PFSK-1 (cell line): Measurements from ENCODE around the gene BCL11B.

Experiments used
- FOXP2 ChIP-seq: optimal IDR thresholded peaks from 2 replicates; pipeline ENCODE3; 2011; ENCODE audit warnings: borderline replicate concordance, control low read depth, inconsistent platforms; ENCODE audit not compliant: insufficient read depth; ENCODE audit errors: extremely low read length, extremely low read depth
- POLR2AphosphoS5 ChIP-seq: IDR thresholded peaks from 2 replicates; pipeline ENCODE4 v1.6.1; 2012; ENCODE audit warnings: low read depth, mild to moderate bottlenecking, control low read depth, low read length, moderate library complexity
- SIN3A ChIP-seq: IDR thresholded peaks from 2 replicates; pipeline ENCODE4 v1.6.1; 2012; ENCODE audit warnings: mild to moderate bottlenecking, low read length, moderate library complexity, borderline replicate concordance; ENCODE audit not compliant: insufficient read depth
- TAF1 ChIP-seq: IDR thresholded peaks from 2 replicates; pipeline ENCODE4 v1.6.1; 2012; ENCODE audit warnings: low read length, control low read depth, borderline replicate concordance; ENCODE audit not compliant: insufficient read depth
- TF ChIP-seq, protein P1 (sequence below), 2 experiments: IDR thresholded peaks; 2 replicates each; pipeline versions ENCODE4 v1.6.1 to v1.8.0; 2011 to 2012; ENCODE audit warnings: low read depth in 2 of 2, low read length in 2 of 2, control low read depth in 1 of 2, inconsistent platforms in 1 of 2, mild to moderate bottlenecking in 1 of 2, moderate library complexity in 1 of 2; ENCODE audit not compliant: insufficient read depth in 1 of 2

BCL11B gene

DNA sequence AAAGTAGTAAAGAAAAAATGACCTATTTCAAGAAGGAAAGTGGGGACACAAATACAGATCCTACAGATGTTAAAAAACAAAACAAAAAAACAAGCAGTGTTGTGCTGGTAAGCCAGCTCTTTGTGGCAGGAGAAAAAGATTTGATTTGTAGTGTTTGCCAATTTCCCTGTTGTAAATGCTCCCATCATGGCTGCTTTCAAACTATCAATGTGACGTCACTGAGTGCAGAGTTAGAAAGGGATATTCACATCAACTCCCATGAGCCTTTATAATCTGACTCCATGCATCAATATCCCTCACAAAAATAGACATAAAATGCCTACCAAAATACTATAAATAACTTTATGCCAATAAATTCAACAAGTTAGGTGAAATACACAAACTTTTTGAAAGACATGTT lies 32.2 kb upstream of the BCL11B start:
- TF ChIP-seq TAF1 (no peak), SIN3A (no peak), POLR2AphosphoS5 (no peak), FOXP2 (no peak)
- TF ChIP-seq, protein P1, sequence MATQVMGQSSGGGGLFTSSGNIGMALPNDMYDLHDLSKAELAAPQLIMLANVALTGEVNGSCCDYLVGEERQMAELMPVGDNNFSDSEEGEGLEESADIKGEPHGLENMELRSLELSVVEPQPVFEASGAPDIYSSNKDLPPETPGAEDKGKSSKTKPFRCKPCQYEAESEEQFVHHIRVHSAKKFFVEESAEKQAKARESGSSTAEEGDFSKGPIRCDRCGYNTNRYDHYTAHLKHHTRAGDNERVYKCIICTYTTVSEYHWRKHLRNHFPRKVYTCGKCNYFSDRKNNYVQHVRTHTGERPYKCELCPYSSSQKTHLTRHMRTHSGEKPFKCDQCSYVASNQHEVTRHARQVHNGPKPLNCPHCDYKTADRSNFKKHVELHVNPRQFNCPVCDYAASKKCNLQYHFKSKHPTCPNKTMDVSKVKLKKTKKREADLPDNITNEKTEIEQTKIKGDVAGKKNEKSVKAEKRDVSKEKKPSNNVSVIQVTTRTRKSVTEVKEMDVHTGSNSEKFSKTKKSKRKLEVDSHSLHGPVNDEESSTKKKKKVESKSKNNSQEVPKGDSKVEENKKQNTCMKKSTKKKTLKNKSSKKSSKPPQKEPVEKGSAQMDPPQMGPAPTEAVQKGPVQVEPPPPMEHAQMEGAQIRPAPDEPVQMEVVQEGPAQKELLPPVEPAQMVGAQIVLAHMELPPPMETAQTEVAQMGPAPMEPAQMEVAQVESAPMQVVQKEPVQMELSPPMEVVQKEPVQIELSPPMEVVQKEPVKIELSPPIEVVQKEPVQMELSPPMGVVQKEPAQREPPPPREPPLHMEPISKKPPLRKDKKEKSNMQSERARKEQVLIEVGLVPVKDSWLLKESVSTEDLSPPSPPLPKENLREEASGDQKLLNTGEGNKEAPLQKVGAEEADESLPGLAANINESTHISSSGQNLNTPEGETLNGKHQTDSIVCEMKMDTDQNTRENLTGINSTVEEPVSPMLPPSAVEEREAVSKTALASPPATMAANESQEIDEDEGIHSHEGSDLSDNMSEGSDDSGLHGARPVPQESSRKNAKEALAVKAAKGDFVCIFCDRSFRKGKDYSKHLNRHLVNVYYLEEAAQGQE (IDR thresholded peaks at IDR 0.05; ENCODE audit: insufficient read depth in 1 of 2, low read depth in 2 of 2, low read length in 2 of 2): no peak

- TF ChIP-seq TAF1: no peak
- no peak for TF ChIP-seq POLR2AphosphoS5
- TF ChIP-seq, protein P1 (IDR thresholded peaks at IDR 0.05; ENCODE audit: insufficient read depth in 1 of 2, low read depth in 2 of 2, low read length in 2 of 2): no peak
- TF ChIP-seq FOXP2: no peak
- no peak for TF ChIP-seq SIN3A
Observed at GRCh38 chr14:99300190-99300589, 28.2 kb upstream of the BCL11B start.

DNA sequence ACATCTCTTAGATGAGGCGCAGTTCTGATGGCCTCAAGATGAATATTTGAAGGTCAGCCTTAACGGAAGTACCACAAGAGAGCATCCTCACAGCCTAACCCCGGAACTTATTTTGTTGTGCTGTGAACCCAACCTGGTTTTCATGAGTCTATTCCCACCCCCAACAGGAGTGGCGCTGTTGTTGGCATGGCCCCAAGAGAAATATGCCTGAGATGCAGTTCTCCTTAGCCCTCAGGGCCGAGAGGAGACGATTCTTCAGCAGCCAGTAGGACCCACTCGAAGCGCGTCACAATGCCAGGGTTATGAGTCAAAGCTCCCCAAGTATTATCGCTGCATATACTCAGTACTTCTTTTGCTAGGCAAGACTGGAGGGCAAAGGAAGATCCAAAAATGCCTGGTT lies 24.5 kb upstream of the BCL11B start:
- TF ChIP-seq, protein P1 (IDR thresholded peaks at IDR 0.05; ENCODE audit: insufficient read depth in 1 of 2, low read depth in 2 of 2, low read length in 2 of 2): no peak
- no peak for TF ChIP-seq POLR2AphosphoS5
- TF ChIP-seq TAF1: no peak
- TF ChIP-seq FOXP2: no peak
- no peak for TF ChIP-seq SIN3A

DNA sequence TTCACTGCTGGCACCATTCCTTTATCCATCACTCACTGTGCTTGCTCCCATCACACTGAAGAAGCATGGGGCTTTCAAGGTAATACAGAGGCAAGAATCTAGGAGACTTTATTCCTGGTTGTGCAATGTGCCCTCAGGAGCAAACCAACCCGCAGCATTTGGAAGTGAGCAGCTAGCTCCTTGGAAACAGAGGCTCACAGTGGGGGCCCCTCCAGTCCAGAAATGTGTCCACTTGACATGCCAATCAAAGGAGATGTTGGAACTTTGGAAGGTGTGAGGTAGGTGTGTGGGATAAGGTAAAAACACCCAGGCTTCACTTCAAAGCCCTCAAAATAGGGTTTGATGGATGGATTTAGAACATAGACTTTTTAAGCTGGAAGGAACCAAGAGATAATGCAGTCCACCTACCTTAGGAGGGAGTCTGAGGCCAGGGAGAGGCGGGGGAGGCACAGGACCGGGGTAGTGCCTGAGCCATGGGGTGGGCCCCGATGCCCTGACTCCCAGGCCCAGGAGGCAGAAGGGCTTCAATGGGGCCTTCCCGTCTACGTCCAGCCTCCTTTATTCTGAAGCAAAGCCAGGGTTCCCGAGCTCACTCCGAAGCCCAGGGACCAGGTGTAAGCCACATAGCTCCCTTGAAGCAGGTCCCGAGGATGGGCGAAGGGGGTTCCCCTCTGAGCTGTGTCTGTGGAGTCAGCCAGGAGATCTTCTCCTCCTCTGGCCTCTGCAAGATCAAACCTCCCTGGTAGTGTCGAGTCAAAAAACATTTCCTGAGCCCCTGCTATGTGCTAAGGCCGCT lies 17.6 kb upstream of the BCL11B start:
- TF ChIP-seq SIN3A (no peak), TAF1 (no peak), FOXP2 (no peak), POLR2AphosphoS5 (no peak)
- TF ChIP-seq, protein P1 (IDR thresholded peaks at IDR 0.05; ENCODE audit: insufficient read depth in 1 of 2, low read depth in 2 of 2, low read length in 2 of 2): no peak
